Fibroblast of lung (primary cell): ENCODE results near the gene STRIP2. TPM values are rescaled to one million over a fixed set of nuclear protein-coding genes. Genes with fewer than 3 reads are reported as not detected.

Experiments used
- DNase-seq, 2 donors: peaks; one replicate each; pipeline versions ENCODE4 v3.0.0 to v3.0.0-alpha.2; 2010; ENCODE audit warnings: low read depth in 2 of 2
- H2AFZ ChIP-seq: 2 replicates; pipeline ENCODE4 v1.5.1; 2012; ENCODE audit warnings: low read length, control low read depth, inconsistent platforms
- H3K27ac ChIP-seq: 2 replicates; pipeline ENCODE4 v1.5.1; 2011; ENCODE audit warnings: low read length, control low read depth; ENCODE audit not compliant: insufficient read depth
- H3K27me3 ChIP-seq: 2 replicates; pipeline ENCODE4 v1.5.1; 2011; ENCODE audit warnings: mild to moderate bottlenecking, low read length; ENCODE audit not compliant: control insufficient read depth, insufficient read depth
- H3K36me3 ChIP-seq: 2 replicates; pipeline ENCODE4 v1.5.1; 2011; ENCODE audit warnings: low read length; ENCODE audit not compliant: control insufficient read depth, insufficient read depth
- H3K4me1 ChIP-seq: 2 replicates; pipeline ENCODE4 v1.5.1; 2011; ENCODE audit warnings: low read length; ENCODE audit not compliant: control insufficient read depth, insufficient read depth; ENCODE audit errors: extremely low read depth
- H3K4me2 ChIP-seq: 2 replicates; pipeline ENCODE4 v1.5.1; 2011; ENCODE audit warnings: low read length, control low read depth; ENCODE audit not compliant: insufficient read depth; ENCODE audit errors: extremely low read depth
- H3K4me3 ChIP-seq, 4 experiments: fragments of 200-600 bp in 1 of 4; sonication (generic) in 1 of 4; replicated peaks in 1 of 4; 2 replicates each; pipeline ENCODE4 v1.5.1; 2011 to 2016; ENCODE audit warnings: low read length in 4 of 4, low read depth in 3 of 4, mild to moderate bottlenecking in 3 of 4, control low read depth in 2 of 4, inconsistent platforms in 1 of 4, mixed read lengths in 1 of 4; ENCODE audit not compliant: insufficient read depth in 1 of 4; ENCODE audit errors: control extremely low read depth in 1 of 4
- H3K79me2 ChIP-seq: 2 replicates; pipeline ENCODE4 v1.5.1; 2012; ENCODE audit warnings: mild to moderate bottlenecking, low read length, inconsistent platforms; ENCODE audit not compliant: control insufficient read depth, insufficient read depth
- H3K9ac ChIP-seq: 2 replicates; pipeline ENCODE4 v1.5.1; 2011; ENCODE audit warnings: mild to moderate bottlenecking, low read length, control low read depth; ENCODE audit not compliant: insufficient read depth
- H3K9me3 ChIP-seq: 2 replicates; pipeline ENCODE4 v1.5.1; 2012; ENCODE audit warnings: low read depth, low read length; ENCODE audit not compliant: control insufficient read depth, insufficient read depth
- H4K20me1 ChIP-seq: 2 replicates; pipeline ENCODE4 v1.5.1; 2011; ENCODE audit warnings: low read length; ENCODE audit not compliant: control insufficient read depth, insufficient read depth; ENCODE audit errors: extremely low read depth
- EZH2 ChIP-seq: IDR thresholded peaks from 2 replicates; pipeline ENCODE4 v1.5.1; 2012; ENCODE audit warnings: low read length, control low read depth, mild to moderate bottlenecking; ENCODE audit errors: missing control alignments
- polyA plus RNA-seq, 2 donors: library from polyadenylated mRNA; depleted of rRNA in 1 of 2; stranded (reverse) in 1 of 2; unstranded in 1 of 2; fragments of >200 nt; gene quantifications; 2 replicates each; pipeline ENCODE4 v1.2.1, GENCODE V29; 2011 to 2012; ENCODE audit warnings: missing spikeins in 1 of 2
- total RNA-seq: library from RNA; depleted of rRNA; stranded (reverse); fragments of >200 nt; gene quantifications from 2 replicates; pipeline ENCODE4 v1.2.1, GENCODE V29; 2014
- TF ChIP-seq, protein P1 (sequence below), 2 donors: IDR thresholded peaks in 1 of 2; conservative IDR thresholded peaks in 1 of 2; 1 replicate in 1 of 2; 2 replicates in 1 of 2; pipeline ENCODE4 v1.5.1; 2011 to 2012; ENCODE audit warnings: low read length in 2 of 2, control low read depth in 1 of 2, inconsistent platforms in 1 of 2, low read depth in 1 of 2, mild to moderate bottlenecking in 1 of 2

Gene STRIP2
- total and polyA plus RNA-seq, 2 donors (not counting 1 experiment from before 2014, with no cell fraction given), result 1.9 to 10.9 TPM

DNA sequence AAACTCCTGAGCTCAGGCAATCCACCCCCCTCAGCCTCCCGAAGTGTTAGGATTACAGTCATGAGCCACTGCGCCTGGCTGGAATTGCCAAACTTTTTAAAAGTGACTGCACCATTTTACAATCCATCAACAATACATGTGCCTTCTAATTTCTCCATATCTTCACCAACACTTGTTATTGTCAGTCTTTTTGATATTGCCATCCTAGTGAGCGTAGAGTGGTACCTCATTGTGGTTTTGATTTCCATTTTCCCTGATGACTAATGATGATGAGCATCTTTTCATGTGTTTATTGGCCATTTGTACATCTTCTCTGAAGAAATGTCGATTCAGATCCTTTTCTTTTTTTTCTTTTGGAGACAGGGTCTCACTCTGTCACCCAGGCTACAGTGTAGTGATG is 21.7 kb upstream of the STRIP2 start:
- H3K27me3 ChIP-seq, result no peaks in the 10 kb centered on the region
- H3K27ac ChIP-seq, result no peak overlapping the region
- no peaks in the 10 kb centered on the region for H3K4me1 ChIP-seq
- no peak overlapping the region for H3K4me3 ChIP-seq
- H3K9me3 ChIP-seq, result no peaks in the 10 kb centered on the region
- H3K79me2 ChIP-seq, result no peaks in the 10 kb centered on the region
- H3K4me2 ChIP-seq, result no peak overlapping the region
- no peak overlapping the region for H3K9ac ChIP-seq
- no peaks in the 10 kb centered on the region for H4K20me1 ChIP-seq
- TF ChIP-seq, protein P1, sequence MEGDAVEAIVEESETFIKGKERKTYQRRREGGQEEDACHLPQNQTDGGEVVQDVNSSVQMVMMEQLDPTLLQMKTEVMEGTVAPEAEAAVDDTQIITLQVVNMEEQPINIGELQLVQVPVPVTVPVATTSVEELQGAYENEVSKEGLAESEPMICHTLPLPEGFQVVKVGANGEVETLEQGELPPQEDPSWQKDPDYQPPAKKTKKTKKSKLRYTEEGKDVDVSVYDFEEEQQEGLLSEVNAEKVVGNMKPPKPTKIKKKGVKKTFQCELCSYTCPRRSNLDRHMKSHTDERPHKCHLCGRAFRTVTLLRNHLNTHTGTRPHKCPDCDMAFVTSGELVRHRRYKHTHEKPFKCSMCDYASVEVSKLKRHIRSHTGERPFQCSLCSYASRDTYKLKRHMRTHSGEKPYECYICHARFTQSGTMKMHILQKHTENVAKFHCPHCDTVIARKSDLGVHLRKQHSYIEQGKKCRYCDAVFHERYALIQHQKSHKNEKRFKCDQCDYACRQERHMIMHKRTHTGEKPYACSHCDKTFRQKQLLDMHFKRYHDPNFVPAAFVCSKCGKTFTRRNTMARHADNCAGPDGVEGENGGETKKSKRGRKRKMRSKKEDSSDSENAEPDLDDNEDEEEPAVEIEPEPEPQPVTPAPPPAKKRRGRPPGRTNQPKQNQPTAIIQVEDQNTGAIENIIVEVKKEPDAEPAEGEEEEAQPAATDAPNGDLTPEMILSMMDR (conservative IDR thresholded peaks at IDR 0.05 in 1 of 2, IDR thresholded peaks at IDR 0.05 in 1 of 2; ENCODE audit: low read depth in 1 of 2, low read length in 2 of 2), result no peak
- TF ChIP-seq EZH2, result no peak
- H2AFZ ChIP-seq, result no peak overlapping the region
- H3K36me3 ChIP-seq, result no peaks in the 10 kb centered on the region
- DNase-seq, result no peak

DNA sequence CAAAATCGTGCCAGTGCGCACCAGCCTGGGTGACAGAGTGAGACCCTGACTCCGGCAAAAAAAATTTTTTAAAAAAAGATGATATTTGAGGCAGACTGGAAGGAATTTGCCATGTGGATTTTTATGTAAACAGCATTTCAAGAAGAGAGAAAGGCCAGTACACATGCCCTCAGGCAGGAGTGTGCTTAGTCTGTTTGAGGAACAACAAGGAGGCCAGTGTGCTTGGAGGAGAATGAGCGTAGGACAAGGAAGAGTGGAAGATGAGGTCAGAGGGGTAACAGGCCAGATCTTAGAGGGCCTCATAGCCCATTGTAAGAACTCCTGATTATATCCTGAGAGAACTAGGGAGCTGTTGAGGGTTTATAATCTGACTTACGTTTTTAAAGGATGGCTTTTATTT is 17.2 kb upstream of the STRIP2 start:
- H3K4me2 ChIP-seq, result no peak overlapping the region
- no peaks in the 10 kb centered on the region for H3K27me3 ChIP-seq
- H3K4me1 ChIP-seq, result no peaks in the 10 kb centered on the region
- no peak overlapping the region for H2AFZ ChIP-seq
- H3K9me3 ChIP-seq, result no peaks in the 10 kb centered on the region
- H3K79me2 ChIP-seq, result no peaks in the 10 kb centered on the region
- no peak overlapping the region for H3K4me3 ChIP-seq
- DNase-seq, result no peak
- no peak overlapping the region for H3K9ac ChIP-seq
- TF ChIP-seq EZH2, result no peak
- TF ChIP-seq, protein P1 (conservative IDR thresholded peaks at IDR 0.05 in 1 of 2, IDR thresholded peaks at IDR 0.05 in 1 of 2; ENCODE audit: low read depth in 1 of 2, low read length in 2 of 2), result no peak
- H4K20me1 ChIP-seq, result no peaks in the 10 kb centered on the region
- H3K36me3 ChIP-seq, result no peaks in the 10 kb centered on the region
- H3K27ac ChIP-seq, result no peak overlapping the region

DNA sequence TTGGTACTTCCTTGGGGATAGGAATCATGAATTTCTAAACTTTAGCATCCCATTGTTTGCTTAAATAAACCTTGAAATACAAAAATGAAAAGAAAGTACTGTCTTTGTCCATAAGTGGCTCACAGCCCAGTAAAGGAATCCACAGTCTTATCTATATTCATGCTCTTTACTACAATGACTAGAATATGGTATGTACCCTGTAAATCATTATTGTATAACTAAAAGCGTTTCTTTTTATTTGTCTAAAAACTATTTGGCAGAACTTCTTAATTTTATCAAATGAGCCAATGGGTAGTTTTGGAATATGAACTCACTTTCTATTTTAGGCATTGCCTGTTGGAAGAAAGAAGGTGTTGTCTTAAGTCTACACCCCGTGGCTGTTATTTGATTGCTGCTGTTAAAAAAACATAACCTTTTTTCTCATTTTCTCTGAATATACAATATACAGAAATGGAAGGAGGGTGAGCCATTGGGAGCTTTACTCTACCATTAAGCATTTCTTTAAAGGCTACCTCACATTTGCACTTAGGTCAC is 12.4 kb upstream of the STRIP2 start:
- Histone ChIP-seq H3K9ac (no peak overlapping the region), H3K27me3 (no peaks in the 10 kb centered on the region), H4K20me1 (peaks cover 1% of the 10 kb centered on the region), H3K79me2 (no peaks in the 10 kb centered on the region), H3K27ac (no peak overlapping the region), H3K4me3 (no peak overlapping the region), H3K4me2 (no peak overlapping the region), H3K36me3 (no peaks in the 10 kb centered on the region), H2AFZ (no peak overlapping the region), H3K4me1 (no peaks in the 10 kb centered on the region), H3K9me3 (no peaks in the 10 kb centered on the region)
- no peak for DNase-seq
- TF ChIP-seq EZH2, result no peak
- TF ChIP-seq, protein P1 (conservative IDR thresholded peaks at IDR 0.05 in 1 of 2, IDR thresholded peaks at IDR 0.05 in 1 of 2; ENCODE audit: low read depth in 1 of 2, low read length in 2 of 2), result no peak
